CD4-positive, alpha-beta T cell treated with Interleukin-6 at 100 ng/mL for 8 hours (primary cell): ENCODE measurements around the gene TRPM2.

ENCODE experiments used
- DNase-seq: peaks from one replicate; pipeline ENCODE4 v3.0.0-alpha.2; 2020; ENCODE audit warnings: mixed read lengths, low spot score

Gene TRPM2

GRCh38 chr21:44353191-44353970 is at the start of gene TRPM2:
TSS of gene TRPM2 (plus strand) at chr21:44353621. CDS start at chr21:44353701, 80 bp downstream.
- peak; percentile 51 for DNase-seq

- no peak for DNase-seq
Measured at GRCh38 chr21:44304011-44304616, 49.3 kb upstream of the TRPM2 start.

GRCh38 chr21:44304877-44305293 is 48.5 kb upstream of the TRPM2 start:
- peak; percentile 40 for DNase-seq

- DNase-seq, result no peak
Measured at GRCh38 chr21:44305691-44306090, 47.7 kb upstream of the TRPM2 start.

GRCh38 chr21:44306936-44307704 is 46.3 kb upstream of the TRPM2 start:
- DNase-seq, result no peak

GRCh38 chr21:44310628-44311507 is 42.6 kb upstream of the TRPM2 start:
- no peak for DNase-seq

GRCh38 chr21:44312089-44312488 is 41.3 kb upstream of the TRPM2 start:
- no peak for DNase-seq

GRCh38 chr21:44312716-44313115 is 40.7 kb upstream of the TRPM2 start:
- DNase-seq, result no peak

GRCh38 chr21:44313451-44313850 is 40.0 kb upstream of the TRPM2 start:
- no peak for DNase-seq

- DNase-seq, result no peak
Measured at GRCh38 chr21:44314128-44314527, 39.3 kb upstream of the TRPM2 start.

GRCh38 chr21:44314561-44314960 is 38.9 kb upstream of the TRPM2 start:
- no peak for DNase-seq

- DNase-seq, result no peak
Measured at GRCh38 chr21:44315691-44316203, 37.7 kb upstream of the TRPM2 start.

- DNase-seq, result no peak
Measured at GRCh38 chr21:44316277-44316900, 37.0 kb upstream of the TRPM2 start.

- no peak for DNase-seq
Measured at GRCh38 chr21:44317241-44317782, 36.1 kb upstream of the TRPM2 start.

- no peak for DNase-seq
Measured at GRCh38 chr21:44317871-44318270, 35.5 kb upstream of the TRPM2 start.

GRCh38 chr21:44318489-44319285 is 34.7 kb upstream of the TRPM2 start:
- DNase-seq, result no peak

- DNase-seq, result no peak
Measured at GRCh38 chr21:44319407-44320065, 33.9 kb upstream of the TRPM2 start.

GRCh38 chr21:44320847-44321246 is 32.6 kb upstream of the TRPM2 start:
- DNase-seq, result no peak

- no peak for DNase-seq
Measured at GRCh38 chr21:44321846-44322450, 31.5 kb upstream of the TRPM2 start.
